Gastroesophageal sphincter (tissue), 4 donors: ENCODE data around the gene CPNE5. TPM values are rescaled to one million over a fixed set of nuclear protein-coding genes. Genes with fewer than 3 reads are reported as not detected.

ENCODE experiments used
- ATAC-seq: fragments of 150-250 bp; one replicate; pipeline ENCODE4 v1.9.1; 2016; ENCODE audit warnings: mild to moderate bottlenecking, moderate library complexity
- H3K27ac ChIP-seq, 4 donors: fragments of 200-600 bp; sonication (generic) in 3 of 4; 1 replicate in 3 of 4; 2 replicates in 1 of 4; pipeline ENCODE4 v1.5.1; 2016 to 2019
- H3K27me3 ChIP-seq: fragments of 200-600 bp; sonication (generic); one replicate; pipeline ENCODE4 v1.5.1; 2019
- H3K36me3 ChIP-seq, 2 donors: fragments of 200-600 bp; sonication (generic); one replicate each; pipeline ENCODE4 v1.5.1; 2019; ENCODE audit warnings: control low read depth in 1 of 2
- H3K4me1 ChIP-seq, 3 donors: fragments of 200-600 bp; sonication (generic); 1 replicate in 2 of 3; 2 replicates in 1 of 3; pipeline ENCODE4 v1.5.1; 2016 to 2019; ENCODE audit warnings: control low read depth in 2 of 3
- H3K4me3 ChIP-seq, 2 donors: fragments of 200-600 bp; sonication (generic); one replicate each; pipeline ENCODE4 v1.5.1; 2019; ENCODE audit warnings: mild to moderate bottlenecking in 1 of 2, moderate library complexity in 1 of 2
- H3K9me3 ChIP-seq, 3 donors: fragments of 200-600 bp; sonication (generic); one replicate each; pipeline ENCODE4 v1.5.1; 2017 to 2019; ENCODE audit warnings: control low read depth in 2 of 3
- CTCF ChIP-seq, 4 experiments: fragments of 200-600 bp in 2 of 4; fragments of 450-650 bp in 2 of 4; sonication (generic) in 1 of 4; IDR thresholded peaks; one replicate each; pipeline ENCODE4 v1.5.1; 2017 to 2019; ENCODE audit warnings: antibody characterized with exemption in 4 of 4, mild to moderate bottlenecking in 2 of 4, moderate library complexity in 2 of 4
- EP300 ChIP-seq: sonication (generic); formaldehyde crosslinking; IDR thresholded peaks from one replicate; pipeline ENCODE4 v1.6.1; 2017; ENCODE audit warnings: antibody characterized with exemption, mild to moderate bottlenecking
- POLR2A ChIP-seq, 2 donors: fragments of 450-650 bp; IDR thresholded peaks; one replicate each; pipeline ENCODE4 v1.6.1; 2017; ENCODE audit warnings: antibody characterized with exemption in 2 of 2, mild to moderate bottlenecking in 2 of 2, moderate library complexity in 1 of 2
- POLR2AphosphoS5 ChIP-seq: sonication (generic); formaldehyde crosslinking; IDR thresholded peaks from one replicate; pipeline ENCODE4 v1.6.1; 2017; ENCODE audit warnings: antibody characterized with exemption
- WGBS, 2 donors: methylation state at CpG; one replicate each; pipeline ENCODE4 v1.1.5; 2018; ENCODE audit warnings: low coverage in 1 of 2; 5-methylcytosine and 5-hydroxymethylcytosine counted together
- total RNA-seq, 4 donors: library from RNA; depleted of rRNA; stranded (reverse); fragments of >200 nt; gene quantifications; one replicate each; pipeline ENCODE4 v1.1.0, GENCODE V29; 2016

CPNE5 gene
- total RNA-seq, 4 donors from 2014 or later: 0.42 to 2.3 (median 1.5) TPM

GRCh38 chr6:36840432-36841403, 1.5 kb upstream of the CPNE5 start:
- Histone ChIP-seq H3K36me3 (no peaks in the 10 kb centered on the region), H3K27me3 (peaks cover 8% of the 10 kb centered on the region), H3K4me1 (peaks cover 0 to 31% (median 18%) of the 10 kb centered on the region in 3 donors), H3K27ac (peak overlapping the region in 2 of 4 donors; percentile 12 to 50), H3K9me3 (no peaks in the 10 kb centered on the region), H3K4me3 (peak overlapping the region; percentile 39 to 61)
- TF ChIP-seq EP300 (no peak), POLR2A (IDR thresholded peaks at IDR 0.05) (no peak), POLR2AphosphoS5 (no peak), CTCF (IDR thresholded peaks at IDR 0.05) (no peak)
- ATAC-seq: peak; percentile 60
- WGBS, 2 donors: 4 to 11% methylated on average over 4 of the region's 44 CpGs

- peak overlapping the region; percentile 39 to 61 for H3K4me3 ChIP-seq
- H3K27ac ChIP-seq: peak overlapping the region in 2 of 4 donors; percentile 35 to 50
- 0% methylated on average over 2 to 5 of the region's 70 CpGs for WGBS, 2 donors
- TF ChIP-seq POLR2A (IDR thresholded peaks at IDR 0.05) (no peak), EP300 (no peak), CTCF (IDR thresholded peaks at IDR 0.05) (peak in 3 of 4 experiments; percentile 14 to 30 (median 29))
- H3K9me3 ChIP-seq: no peaks in the 10 kb centered on the region
- peak; percentile 57 for ATAC-seq
- no peaks in the 10 kb centered on the region for H3K36me3 ChIP-seq
- H3K4me1 ChIP-seq: peaks cover 0 to 31% (median 18%) of the 10 kb centered on the region in 3 donors
- peaks cover 8% of the 10 kb centered on the region for H3K27me3 ChIP-seq
Observed at GRCh38 chr6:36839749-36840431, 646 bp upstream of the CPNE5 start.

- H3K4me3 ChIP-seq: no peak overlapping the region
- H3K9me3 ChIP-seq: no peaks in the 10 kb centered on the region
- H3K4me1 ChIP-seq: peaks cover 0 to 31% (median 18%) of the 10 kb centered on the region in 3 donors
- no peak for ATAC-seq
- no peak overlapping the region for H3K27ac ChIP-seq
- 86 to 100% methylated on average over 3 to 4 of the region's 6 CpGs for WGBS, 2 donors
- no peak for TF ChIP-seq POLR2A (IDR thresholded peaks at IDR 0.05)
- TF ChIP-seq CTCF (IDR thresholded peaks at IDR 0.05): no peak
- TF ChIP-seq EP300: no peak
- no peak for TF ChIP-seq POLR2AphosphoS5
- H3K27me3 ChIP-seq: peaks cover 8% of the 10 kb centered on the region
- H3K36me3 ChIP-seq: no peaks in the 10 kb centered on the region
Observed at GRCh38 chr6:36837686-36838085, 1.6 kb downstream of the CPNE5 start.

- H3K4me1 ChIP-seq: peaks cover 0 to 31% (median 18%) of the 10 kb centered on the region in 3 donors
Observed at GRCh38 chr6:36837022-36837339, 2.3 kb downstream of the CPNE5 start.

More at GRCh38 chr6:36837022-36837339, 2.3 kb downstream of the CPNE5 start:
- WGBS, 2 donors: 80% methylated on average over 2 of the region's 2 CpGs; no CpG with 5 or more reads in 1 of the 2 donors
- Histone ChIP-seq H3K27me3 (peaks cover 8% of the 10 kb centered on the region), H3K9me3 (no peaks in the 10 kb centered on the region), H3K36me3 (no peaks in the 10 kb centered on the region), H3K27ac (no peak overlapping the region), H3K4me3 (no peak overlapping the region)
- ATAC-seq: no peak
- TF ChIP-seq EP300 (no peak), CTCF (IDR thresholded peaks at IDR 0.05) (no peak), POLR2AphosphoS5 (no peak), POLR2A (IDR thresholded peaks at IDR 0.05) (no peak)
